Testis (tissue), 2 donors: ENCODE results near the gene SNAP25.

Experiments used
- POLR2A ChIP-seq: fragments of 450-650 bp; IDR thresholded peaks from one replicate; pipeline ENCODE4 v1.6.1; 2017; ENCODE audit warnings: antibody characterized with exemption, mild to moderate bottlenecking, moderate library complexity
- TF ChIP-seq, protein P1 (sequence below), 3 experiments: fragments of 450-650 bp in 2 of 3; fragments of 200-600 bp in 1 of 3; sonication (generic) in 1 of 3; IDR thresholded peaks; one replicate each; pipeline ENCODE4 v1.5.1; 2016 to 2019; ENCODE audit warnings: antibody characterized with exemption in 3 of 3, mild to moderate bottlenecking in 2 of 3, moderate library complexity in 1 of 3

DNA sequence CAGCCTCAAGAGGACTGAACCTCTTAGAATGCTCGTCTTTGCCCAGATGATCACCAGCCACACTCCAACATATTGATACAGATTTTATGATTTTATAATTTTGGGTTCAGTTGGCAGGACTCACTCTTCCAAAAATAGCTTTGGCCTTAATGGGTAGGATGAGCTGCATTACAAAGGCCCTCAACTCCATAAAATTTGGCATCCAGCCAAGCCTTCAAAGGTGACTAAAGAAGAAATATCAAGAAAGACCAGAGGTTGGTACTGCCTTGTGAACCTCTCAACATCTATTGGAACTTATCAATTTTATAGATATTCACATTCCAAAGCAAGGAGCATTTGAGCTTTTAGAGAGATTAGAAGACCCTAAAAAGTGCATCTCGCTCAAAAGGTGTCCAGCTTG is 48.4 kb upstream of the SNAP25 start:
- TF ChIP-seq, protein P1, sequence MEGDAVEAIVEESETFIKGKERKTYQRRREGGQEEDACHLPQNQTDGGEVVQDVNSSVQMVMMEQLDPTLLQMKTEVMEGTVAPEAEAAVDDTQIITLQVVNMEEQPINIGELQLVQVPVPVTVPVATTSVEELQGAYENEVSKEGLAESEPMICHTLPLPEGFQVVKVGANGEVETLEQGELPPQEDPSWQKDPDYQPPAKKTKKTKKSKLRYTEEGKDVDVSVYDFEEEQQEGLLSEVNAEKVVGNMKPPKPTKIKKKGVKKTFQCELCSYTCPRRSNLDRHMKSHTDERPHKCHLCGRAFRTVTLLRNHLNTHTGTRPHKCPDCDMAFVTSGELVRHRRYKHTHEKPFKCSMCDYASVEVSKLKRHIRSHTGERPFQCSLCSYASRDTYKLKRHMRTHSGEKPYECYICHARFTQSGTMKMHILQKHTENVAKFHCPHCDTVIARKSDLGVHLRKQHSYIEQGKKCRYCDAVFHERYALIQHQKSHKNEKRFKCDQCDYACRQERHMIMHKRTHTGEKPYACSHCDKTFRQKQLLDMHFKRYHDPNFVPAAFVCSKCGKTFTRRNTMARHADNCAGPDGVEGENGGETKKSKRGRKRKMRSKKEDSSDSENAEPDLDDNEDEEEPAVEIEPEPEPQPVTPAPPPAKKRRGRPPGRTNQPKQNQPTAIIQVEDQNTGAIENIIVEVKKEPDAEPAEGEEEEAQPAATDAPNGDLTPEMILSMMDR (IDR thresholded peaks at IDR 0.05), result no peak
- TF ChIP-seq POLR2A, result no peak
